ENCODE measurements around the gene SGMS2.

- TF ChIP-seq CTCF (conservative IDR thresholded peaks at IDR 0.05; ENCODE audit: low read depth, low read length) (no peak), RAD21 (IDR thresholded peaks at IDR 0.05; ENCODE audit: low read length) (no peak), POLR2A (IDR thresholded peaks at IDR 0.05; ENCODE audit: low read depth, low read length) (no peak), RFX5 (IDR thresholded peaks at IDR 0.05; ENCODE audit: low read depth, low read length) (no peak)
Measured at GRCh38 chr4:107825072-107825824, 516 bp downstream of the SGMS2 start.
